GM21786 (cell line): ENCODE measurements around the gene ARID1B.

Source experiments
- ATAC-seq: cut with Tn5 transposase; IDR thresholded peaks from one replicate; pipeline ENCODE4 v1.9.1; 2021; ENCODE audit not compliant: unreplicated experiment

ARID1B gene

DNA sequence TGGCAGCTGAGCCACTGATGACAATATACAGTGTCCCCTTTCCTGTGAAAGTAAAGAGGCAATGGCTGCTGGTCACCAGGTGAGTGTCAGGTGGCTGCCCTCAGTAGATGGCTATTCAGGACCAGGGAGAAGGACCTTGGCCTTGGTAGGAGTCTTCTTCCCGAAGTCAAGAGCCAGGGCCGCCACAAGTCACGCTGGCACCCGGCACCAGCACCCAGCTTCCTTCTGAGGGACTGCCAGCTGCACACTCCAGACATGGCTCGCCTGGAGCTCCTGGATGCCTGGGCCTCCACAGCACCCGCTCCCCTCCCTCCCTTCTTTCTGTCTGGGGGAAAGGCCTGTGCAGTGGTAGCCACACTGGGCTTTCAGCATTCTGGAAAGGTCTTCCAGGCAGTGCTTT, 419.2 kb downstream of the ARID1B start:
- no peak for ATAC-seq

- ATAC-seq = no peak
These were observed 421.5 kb downstream of the ARID1B start for GRCh38 chr6:157198425-157199279.

DNA sequence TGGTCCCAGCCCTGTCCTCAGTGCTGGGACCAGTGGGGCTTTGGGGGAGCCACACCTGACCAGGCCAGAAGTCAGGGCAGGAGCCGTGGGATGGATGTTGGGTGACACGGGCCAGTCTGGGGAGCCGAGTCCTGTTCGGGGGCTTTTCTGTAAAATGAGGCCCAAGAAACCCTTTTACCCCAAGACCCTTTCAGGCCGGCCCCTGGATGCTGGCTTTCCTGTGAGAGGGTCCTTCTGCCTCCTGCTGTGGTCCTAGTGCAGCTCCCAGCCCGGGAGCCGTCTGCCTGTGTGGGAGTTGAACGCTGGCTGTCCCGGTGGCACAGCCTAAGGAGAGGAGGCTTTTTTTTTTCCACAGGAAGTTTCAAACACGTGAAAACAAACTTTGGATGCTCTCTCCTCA, 422.9 kb downstream of the ARID1B start:
- ATAC-seq = no peak

DNA sequence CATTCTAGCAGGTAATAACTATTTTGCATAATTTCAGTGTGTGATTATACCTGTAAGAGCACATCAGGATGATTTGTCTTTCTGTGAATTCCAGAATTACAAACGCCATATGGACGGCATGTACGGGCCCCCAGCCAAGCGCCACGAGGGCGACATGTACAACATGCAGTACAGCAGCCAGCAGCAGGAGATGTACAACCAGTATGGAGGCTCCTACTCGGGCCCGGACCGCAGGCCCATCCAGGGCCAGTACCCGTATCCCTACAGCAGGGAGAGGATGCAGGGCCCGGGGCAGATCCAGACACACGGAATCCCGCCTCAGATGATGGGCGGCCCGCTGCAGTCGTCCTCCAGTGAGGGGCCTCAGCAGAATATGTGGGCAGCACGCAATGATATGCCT, 423.4 kb downstream of the ARID1B start:
- ATAC-seq = no peak

DNA sequence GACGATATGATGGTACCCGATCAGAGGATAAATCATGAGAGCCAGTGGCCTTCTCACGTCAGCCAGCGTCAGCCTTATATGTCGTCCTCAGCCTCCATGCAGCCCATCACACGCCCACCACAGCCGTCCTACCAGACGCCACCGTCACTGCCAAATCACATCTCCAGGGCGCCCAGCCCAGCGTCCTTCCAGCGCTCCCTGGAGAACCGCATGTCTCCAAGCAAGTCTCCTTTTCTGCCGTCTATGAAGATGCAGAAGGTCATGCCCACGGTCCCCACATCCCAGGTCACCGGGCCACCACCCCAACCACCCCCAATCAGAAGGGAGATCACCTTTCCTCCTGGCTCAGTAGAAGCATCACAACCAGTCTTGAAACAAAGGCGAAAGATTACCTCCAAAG, 423.9 kb downstream of the ARID1B start:
- ATAC-seq = no peak

GRCh38 chr6:157203312-157203744, 426.1 kb downstream of the ARID1B start:
- ATAC-seq = peak; percentile 94

DNA sequence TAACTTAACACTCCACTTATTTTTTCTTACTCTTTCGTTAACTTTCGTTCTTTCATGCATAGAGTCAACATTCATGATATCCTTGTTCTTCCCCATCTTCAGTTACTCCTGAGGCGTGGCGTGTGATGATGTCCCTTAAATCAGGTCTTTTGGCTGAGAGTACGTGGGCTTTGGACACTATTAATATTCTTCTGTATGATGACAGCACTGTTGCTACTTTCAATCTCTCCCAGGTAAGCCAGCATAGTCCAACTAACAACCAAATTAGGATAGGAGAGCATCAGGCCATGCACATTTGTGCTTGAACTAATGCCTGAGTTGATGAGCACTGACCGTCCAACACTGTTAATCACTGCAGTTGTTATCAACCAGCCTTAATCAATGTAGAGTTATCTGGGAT, 426.6 kb downstream of the ARID1B start:
- no peak for ATAC-seq

DNA sequence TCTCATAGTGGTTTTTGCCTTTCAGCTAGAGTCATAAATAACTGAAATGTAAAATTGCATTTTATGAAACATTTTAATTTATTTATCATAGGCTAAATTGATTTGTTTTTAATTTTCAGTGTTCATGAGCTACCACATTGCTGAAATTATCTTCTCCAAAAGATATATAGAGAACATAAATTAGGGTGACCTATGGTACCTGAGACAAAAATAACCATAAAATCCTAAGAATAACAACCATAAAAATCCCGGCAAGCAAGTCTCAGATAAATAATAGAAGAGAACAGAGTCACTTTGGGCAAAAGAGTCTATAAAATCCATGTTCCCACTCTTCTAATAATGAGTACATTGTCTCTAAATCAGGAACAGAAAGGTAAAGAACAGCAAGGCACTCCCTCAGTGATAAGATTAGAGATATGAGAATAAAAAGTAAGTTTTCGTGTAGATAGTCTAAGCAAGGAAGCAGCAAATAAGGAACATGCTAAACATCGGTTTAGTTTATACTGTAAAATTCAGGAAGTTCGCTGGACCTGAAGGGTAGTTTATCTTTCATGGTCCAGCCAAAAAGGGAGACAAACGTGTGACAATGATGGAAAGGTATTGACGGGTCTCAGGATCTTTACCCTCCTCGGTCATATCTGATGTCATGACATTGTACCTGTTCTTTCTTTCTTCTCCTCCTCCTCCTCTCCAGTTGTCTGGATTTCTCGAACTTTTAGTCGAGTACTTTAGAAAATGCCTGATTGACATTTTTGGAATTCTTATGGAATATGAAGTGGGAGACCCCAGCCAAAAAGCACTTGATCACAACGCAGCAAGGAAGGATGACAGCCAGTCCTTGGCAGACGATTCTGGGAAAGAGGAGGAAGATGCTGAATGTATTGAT, 428.5 kb downstream of the ARID1B start:
- ATAC-seq = no peak

DNA sequence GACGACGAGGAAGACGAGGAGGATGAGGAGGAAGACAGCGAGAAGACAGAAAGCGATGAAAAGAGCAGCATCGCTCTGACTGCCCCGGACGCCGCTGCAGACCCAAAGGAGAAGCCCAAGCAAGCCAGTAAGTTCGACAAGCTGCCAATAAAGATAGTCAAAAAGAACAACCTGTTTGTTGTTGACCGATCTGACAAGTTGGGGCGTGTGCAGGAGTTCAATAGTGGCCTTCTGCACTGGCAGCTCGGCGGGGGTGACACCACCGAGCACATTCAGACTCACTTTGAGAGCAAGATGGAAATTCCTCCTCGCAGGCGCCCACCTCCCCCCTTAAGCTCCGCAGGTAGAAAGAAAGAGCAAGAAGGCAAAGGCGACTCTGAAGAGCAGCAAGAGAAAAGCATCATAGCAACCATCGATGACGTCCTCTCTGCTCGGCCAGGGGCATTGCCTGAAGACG, 429.2 kb downstream of the ARID1B start:
- no peak for ATAC-seq

- ATAC-seq = no peak
These were observed 430.4 kb downstream of the ARID1B start for GRCh38 chr6:157207521-157208076.

GRCh38 chr6:157209865-157210530, 432.8 kb downstream of the ARID1B start:
- no peak for ATAC-seq

GRCh38 chr6:157210954-157211353, 433.8 kb downstream of the ARID1B start:
- ATAC-seq = no peak

GRCh38 chr6:157211603-157212455, 434.7 kb downstream of the ARID1B start:
- ATAC-seq = no peak

GRCh38 chr6:157213426-157213825, 436.2 kb downstream of the ARID1B start:
- ATAC-seq = no peak

GRCh38 chr6:157213907-157214565, 436.9 kb downstream of the ARID1B start:
- no peak for ATAC-seq

- no peak for ATAC-seq
These were observed 438.5 kb downstream of the ARID1B start for GRCh38 chr6:157215717-157216116.

DNA sequence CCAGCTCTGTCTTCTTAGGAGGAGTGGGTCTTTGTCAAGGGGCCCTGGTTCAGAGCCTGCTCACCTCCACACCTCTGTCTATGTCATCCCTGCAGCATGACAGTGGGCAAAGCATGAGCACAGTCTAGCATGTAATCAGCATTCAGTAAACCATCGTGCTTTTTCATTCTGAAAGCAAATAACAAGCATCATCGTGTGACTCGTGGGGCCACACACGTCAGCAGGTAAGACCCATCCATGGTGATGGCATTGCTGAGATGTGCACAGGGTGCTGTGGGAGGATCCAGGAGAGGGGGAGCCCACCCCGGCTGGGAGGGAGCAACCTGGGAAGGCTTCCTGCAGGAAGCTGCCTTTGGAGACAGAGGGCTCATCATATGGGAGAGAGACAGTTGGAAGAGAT, 439.4 kb downstream of the ARID1B start:
- no peak for ATAC-seq

GRCh38 chr6:157217198-157217893, 440.2 kb downstream of the ARID1B start:
- ATAC-seq = no peak

DNA sequence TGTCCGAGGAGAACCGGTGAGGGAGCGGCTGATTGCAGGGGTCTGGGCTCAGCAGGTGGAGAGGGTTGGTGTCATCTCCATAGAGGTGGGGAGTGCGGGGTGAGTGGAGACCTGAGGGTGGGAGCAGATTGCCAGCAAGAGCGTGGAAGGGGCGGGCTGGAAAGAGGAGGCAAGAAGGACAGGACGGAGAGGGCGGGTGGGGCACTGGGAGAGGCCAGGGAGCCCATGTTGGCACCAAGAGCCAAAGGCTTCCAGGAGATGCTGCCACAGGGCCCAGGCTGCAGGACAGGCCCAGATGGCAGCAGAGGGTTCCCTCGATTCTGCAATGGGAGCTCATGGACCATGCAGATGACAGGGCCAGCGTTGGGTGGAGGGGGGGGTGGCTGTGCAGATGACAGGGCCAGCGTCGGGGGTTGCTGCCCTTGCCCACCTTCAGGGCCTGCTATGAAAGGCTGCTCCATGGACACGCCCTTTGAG, 440.8 kb downstream of the ARID1B start:
- no peak for ATAC-seq
